ENCODE results near the gene LCNL1. TPM values are rescaled to one million over a fixed set of nuclear protein-coding genes. Genes with fewer than 3 reads are reported as not detected.

Gene LCNL1
- total RNA-seq, 1 donor from 2014 or later: 1.9 TPM

DNA sequence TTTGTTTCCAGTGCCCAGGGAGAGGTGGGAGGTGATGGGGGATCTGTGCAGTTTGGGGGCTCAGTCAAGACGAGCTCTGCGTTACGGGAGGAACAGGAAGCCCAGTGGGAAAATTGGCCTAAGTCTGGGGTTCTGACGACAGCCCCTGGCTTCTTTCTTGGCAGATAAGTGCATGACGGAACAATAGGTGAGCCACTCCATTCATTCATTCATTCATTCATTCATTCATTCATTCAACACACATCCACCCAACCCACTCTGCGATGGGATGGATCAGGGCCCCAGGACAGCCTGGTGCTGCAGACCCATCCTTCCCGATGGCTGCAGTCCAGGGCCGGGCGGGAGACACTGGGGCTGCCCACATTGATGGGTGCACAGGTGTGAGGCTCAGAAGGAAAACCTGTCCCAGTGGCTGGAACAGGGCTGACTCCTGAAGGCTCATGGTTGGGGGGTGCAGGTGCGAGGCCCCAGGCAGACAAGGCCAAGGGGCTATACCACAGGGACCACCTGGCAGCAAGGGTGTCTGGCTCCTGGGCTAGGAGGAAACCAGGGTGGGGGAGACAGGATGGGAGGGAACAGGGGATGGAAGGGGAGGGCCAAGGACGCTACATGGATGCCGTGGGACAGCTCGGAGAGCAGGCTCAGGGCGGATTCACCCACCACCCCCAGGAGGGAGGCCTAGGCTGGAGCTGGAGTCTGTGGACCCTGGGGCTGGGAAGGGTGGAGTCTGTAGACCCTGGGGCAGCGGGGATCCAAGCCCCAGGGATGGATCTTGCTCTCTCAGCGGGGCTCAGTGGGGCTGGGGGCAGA, 1.9 kb upstream of the LCNL1 start:
- TF ChIP-seq, protein P1, sequence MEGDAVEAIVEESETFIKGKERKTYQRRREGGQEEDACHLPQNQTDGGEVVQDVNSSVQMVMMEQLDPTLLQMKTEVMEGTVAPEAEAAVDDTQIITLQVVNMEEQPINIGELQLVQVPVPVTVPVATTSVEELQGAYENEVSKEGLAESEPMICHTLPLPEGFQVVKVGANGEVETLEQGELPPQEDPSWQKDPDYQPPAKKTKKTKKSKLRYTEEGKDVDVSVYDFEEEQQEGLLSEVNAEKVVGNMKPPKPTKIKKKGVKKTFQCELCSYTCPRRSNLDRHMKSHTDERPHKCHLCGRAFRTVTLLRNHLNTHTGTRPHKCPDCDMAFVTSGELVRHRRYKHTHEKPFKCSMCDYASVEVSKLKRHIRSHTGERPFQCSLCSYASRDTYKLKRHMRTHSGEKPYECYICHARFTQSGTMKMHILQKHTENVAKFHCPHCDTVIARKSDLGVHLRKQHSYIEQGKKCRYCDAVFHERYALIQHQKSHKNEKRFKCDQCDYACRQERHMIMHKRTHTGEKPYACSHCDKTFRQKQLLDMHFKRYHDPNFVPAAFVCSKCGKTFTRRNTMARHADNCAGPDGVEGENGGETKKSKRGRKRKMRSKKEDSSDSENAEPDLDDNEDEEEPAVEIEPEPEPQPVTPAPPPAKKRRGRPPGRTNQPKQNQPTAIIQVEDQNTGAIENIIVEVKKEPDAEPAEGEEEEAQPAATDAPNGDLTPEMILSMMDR (IDR thresholded peaks at IDR 0.05): no peak
- H3K4me1 ChIP-seq: peaks cover 41% of the 10 kb centered on the region
- DNase-seq: no peak

DNA sequence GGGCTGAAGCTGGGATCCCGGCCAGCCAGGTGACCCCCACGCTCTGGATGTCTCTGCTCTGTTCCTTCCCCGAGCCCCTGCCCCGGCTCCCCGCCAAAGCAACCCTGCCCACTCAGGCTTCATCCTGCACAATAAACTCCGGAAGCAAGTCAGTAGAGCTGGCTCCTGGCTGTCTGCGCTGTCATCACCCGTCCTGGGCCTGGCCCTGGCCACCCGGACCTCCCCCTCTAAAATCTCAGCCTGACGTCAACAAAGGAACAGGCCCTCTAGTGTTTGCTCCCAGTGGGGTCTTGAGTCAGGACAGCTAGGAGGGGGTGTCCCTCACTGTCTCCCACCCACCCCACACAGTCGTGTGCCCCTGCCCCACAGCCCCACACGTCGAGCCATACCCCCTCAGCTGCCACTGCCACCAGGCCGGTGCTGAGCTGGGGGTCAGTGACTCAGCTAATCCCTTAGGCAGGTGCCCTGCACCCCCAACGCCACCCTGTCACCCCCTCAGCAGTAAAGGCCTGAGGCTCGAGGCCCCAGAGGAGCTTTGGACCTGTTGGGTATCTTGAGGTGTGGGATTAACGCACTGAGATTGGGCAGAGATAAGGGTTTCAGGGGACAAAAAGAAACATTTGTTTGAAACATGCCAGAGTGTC, 1.1 kb upstream of the LCNL1 start:
- Histone ChIP-seq H3K27ac (peak overlapping the region; percentile 77), H3K4me3 (no peak overlapping the region), H3K27me3 (ENCODE audit: low read depth) (peaks cover 24% of the 10 kb centered on the region), H3K36me3 (no peaks in the 10 kb centered on the region), H3K4me1 (peaks cover 32% of the 10 kb centered on the region), H3K9me3 (no peaks in the 10 kb centered on the region)
- intact Hi-C loops (cut with DNase I): no loop called here
- ATAC-seq (no peak), DNase-seq (no peak)
- TF ChIP-seq, protein P1 (IDR thresholded peaks at IDR 0.05): no peak

More for the DNA sequence above, 1.9 kb upstream of the LCNL1 start:
- no peaks in the 10 kb centered on the region for H3K9me3 ChIP-seq
- H3K36me3 ChIP-seq: no peaks in the 10 kb centered on the region
- peaks cover 18% of the 10 kb centered on the region for H3K27me3 ChIP-seq (ENCODE audit: low read depth)
- no peak for ATAC-seq
- peak overlapping the region; percentile 77 for H3K27ac ChIP-seq
- H3K4me3 ChIP-seq: no peak overlapping the region
- intact Hi-C loops (cut with DNase I): no loop called here

DNA sequence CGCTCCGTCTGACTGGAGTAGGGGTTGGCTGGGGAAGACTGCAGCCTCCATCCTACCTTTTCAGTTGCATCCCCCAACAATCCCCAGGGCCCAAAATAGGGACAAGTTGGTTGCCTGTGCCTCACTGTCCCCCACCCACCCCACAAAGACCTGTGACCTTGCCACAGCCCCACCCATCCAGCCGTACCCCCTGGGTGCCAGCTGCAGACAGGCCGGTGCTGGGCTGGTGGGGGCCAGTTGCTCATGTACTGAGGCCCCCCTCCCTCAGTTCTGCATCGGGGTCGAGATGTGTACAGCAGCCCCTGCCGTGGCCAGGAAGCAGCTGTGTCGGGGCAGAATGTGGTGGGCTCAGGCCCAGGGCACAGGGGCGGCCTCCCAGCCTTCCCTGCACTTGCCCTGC, 374 bp downstream of the LCNL1 start:
- no peak overlapping the region for H3K27ac ChIP-seq
- intact Hi-C loops (cut with DNase I): no loop called here
- no peaks in the 10 kb centered on the region for H3K9me3 ChIP-seq
- H3K27me3 ChIP-seq (ENCODE audit: low read depth): peaks cover 28% of the 10 kb centered on the region
- DNase-seq (no peak), ATAC-seq (no peak)
- H3K36me3 ChIP-seq: no peaks in the 10 kb centered on the region
- TF ChIP-seq, protein P1 (IDR thresholded peaks at IDR 0.05): no peak
- H3K4me3 ChIP-seq: no peak overlapping the region
- peaks cover 19% of the 10 kb centered on the region for H3K4me1 ChIP-seq

DNA sequence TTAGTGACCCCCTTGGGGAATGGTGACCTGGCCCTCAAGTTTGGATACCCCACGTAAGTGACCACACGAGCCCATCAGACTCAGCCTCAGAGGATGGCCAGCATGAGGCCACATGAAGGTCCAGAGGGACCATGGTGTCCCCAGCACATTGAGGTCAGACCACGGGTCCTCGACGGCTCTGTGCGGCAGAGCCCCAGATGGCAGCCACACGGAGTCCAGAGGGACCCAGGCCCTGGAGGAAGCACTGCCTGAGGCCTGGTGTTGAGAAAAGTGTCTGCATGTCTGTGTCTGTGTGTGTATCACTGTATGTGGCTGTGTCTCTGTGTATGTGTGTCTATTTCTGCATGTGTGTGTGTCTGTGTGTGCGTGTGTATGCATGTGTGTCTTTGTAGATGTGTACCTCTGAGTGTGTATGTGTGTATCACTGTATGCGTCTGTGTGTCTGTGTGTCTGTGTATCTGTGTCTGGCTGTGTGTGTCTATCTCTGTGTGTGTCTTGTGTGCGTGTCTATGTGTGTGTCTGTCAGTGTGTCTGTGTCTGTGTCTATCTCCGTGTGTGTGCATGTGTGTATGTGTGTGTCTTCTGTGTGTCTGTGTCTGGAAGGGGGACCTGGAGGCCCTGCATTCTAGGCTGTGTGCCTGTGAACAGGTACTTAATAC, 992 bp downstream of the LCNL1 start:
- intact Hi-C loops (cut with DNase I): no loop called here

DNA sequence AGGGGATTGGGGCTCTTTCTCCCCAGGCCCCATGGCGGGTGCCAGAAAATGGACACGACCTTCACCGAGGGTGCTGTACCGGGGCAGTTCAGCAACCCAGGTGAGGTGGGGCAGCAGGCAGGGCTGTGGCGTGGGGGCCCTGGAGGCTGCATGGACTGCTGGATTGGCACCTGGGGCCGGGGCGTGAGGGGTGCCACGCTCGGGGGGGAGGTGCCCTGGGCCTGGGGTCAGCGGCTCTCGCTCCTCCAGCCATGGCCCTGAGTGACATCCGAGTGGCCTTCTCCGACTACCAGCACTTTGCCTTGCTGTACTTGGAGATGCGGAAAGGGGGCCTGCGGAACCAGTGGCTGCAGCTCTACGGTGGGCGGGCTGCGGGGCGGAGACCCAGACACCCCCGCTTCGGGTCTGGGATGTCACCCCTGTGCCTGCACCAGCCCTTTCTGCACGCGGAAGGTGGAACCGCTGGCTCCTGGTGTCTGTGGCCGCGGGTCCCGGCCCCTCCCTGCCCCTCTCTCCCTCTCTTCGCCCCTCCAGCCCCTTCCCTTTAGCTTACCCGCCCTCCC, 1.8 kb downstream of the LCNL1 start:
- intact Hi-C loops (cut with DNase I): no loop called here
- DNase-seq: no peak
- TF ChIP-seq, protein P1 (IDR thresholded peaks at IDR 0.05): no peak
- Histone ChIP-seq H3K9me3 (no peaks in the 10 kb centered on the region), H3K4me3 (no peak overlapping the region), H3K27ac (no peak overlapping the region), H3K27me3 (ENCODE audit: low read depth) (peaks cover 28% of the 10 kb centered on the region), H3K4me1 (peaks cover 19% of the 10 kb centered on the region), H3K36me3 (no peaks in the 10 kb centered on the region)
- no peak for ATAC-seq

More for the DNA sequence above, 992 bp downstream of the LCNL1 start:
- ATAC-seq (no peak), DNase-seq (no peak)
- no peaks in the 10 kb centered on the region for H3K9me3 ChIP-seq
- peaks cover 19% of the 10 kb centered on the region for H3K4me1 ChIP-seq
- TF ChIP-seq, protein P1 (IDR thresholded peaks at IDR 0.05): no peak
- no peaks in the 10 kb centered on the region for H3K36me3 ChIP-seq
- H3K4me3 ChIP-seq: no peak overlapping the region
- no peak overlapping the region for H3K27ac ChIP-seq
- peaks cover 28% of the 10 kb centered on the region for H3K27me3 ChIP-seq (ENCODE audit: low read depth)

Data from lower lobe of right lung (tissue), 2 donors.